Natural killer cell (primary cell): ENCODE results near the gene MOB2. TPM values are rescaled to one million over a fixed set of nuclear protein-coding genes. Genes with fewer than 3 reads are reported as not detected.

ENCODE experiments used
- ATAC-seq, 3 donors: fragments of 150-1000 bp in 2 of 3; fragments of 200-7000 bp in 1 of 3; cut with Tn5 transposase; 1 replicate in 1 of 3; 2 replicates in 2 of 3; pipeline ENCODE4 v1.10.0; 2021; ENCODE audit warnings: mild to moderate bottlenecking in 2 of 3, moderate library complexity in 2 of 3
- DNase-seq, 2 donors: peaks; one replicate each; pipeline versions ENCODE4 v3.0.0 to v3.0.0-alpha.2; 2013 to 2021; ENCODE audit warnings: mixed read lengths in 1 of 2
- H3K27ac ChIP-seq: one replicate; pipeline ENCODE4 v1.5.1; 2013; ENCODE audit warnings: mild to moderate bottlenecking, low read length
- H3K27me3 ChIP-seq: one replicate; pipeline ENCODE4 v1.6.1; 2013; ENCODE audit warnings: low read length; ENCODE audit not compliant: control insufficient read depth, insufficient read depth
- H3K36me3 ChIP-seq: one replicate; pipeline ENCODE4 v1.6.1; 2013; ENCODE audit warnings: low read length; ENCODE audit not compliant: control insufficient read depth, insufficient read depth
- H3K4me1 ChIP-seq: one replicate; pipeline ENCODE4 v1.6.1; 2013; ENCODE audit warnings: low read length; ENCODE audit not compliant: control insufficient read depth, insufficient read depth
- H3K4me3 ChIP-seq: one replicate; pipeline ENCODE4 v1.5.1; 2013; ENCODE audit warnings: low read length
- H3K9me3 ChIP-seq: one replicate; pipeline ENCODE4 v1.6.1; 2013; ENCODE audit warnings: low read length; ENCODE audit not compliant: control insufficient read depth, insufficient read depth
- H3K27ac Mint-ChIP-seq, 2 donors: one replicate each; pipeline ENCODE4 v1.8.0; 2022; ENCODE audit warnings: mild to moderate bottlenecking in 2 of 2, mixed read lengths in 2 of 2, moderate library complexity in 1 of 2
- H3K27me3 Mint-ChIP-seq, 2 donors: one replicate each; pipeline ENCODE4 v1.8.0; 2022; ENCODE audit warnings: low read depth in 2 of 2, mixed read lengths in 2 of 2
- H3K36me3 Mint-ChIP-seq: one replicate; pipeline ENCODE4 v1.8.0; 2022; ENCODE audit warnings: mixed read lengths
- H3K4me1 Mint-ChIP-seq, 2 donors: one replicate each; pipeline ENCODE4 v1.8.0; 2022; ENCODE audit warnings: mixed read lengths in 2 of 2
- H3K4me3 Mint-ChIP-seq: one replicate; pipeline ENCODE4 v1.8.0; 2022; ENCODE audit warnings: mild to moderate bottlenecking, moderate library complexity, mixed read lengths
- H3K9me3 Mint-ChIP-seq, 2 donors: one replicate each; pipeline ENCODE4 v1.8.0; 2022; ENCODE audit warnings: mixed read lengths in 2 of 2
- WGBS: methylation state at CpG from one replicate; pipeline ENCODE4 v1.1.7; 2013; ENCODE audit warnings: missing lambda C conversion rate; ENCODE audit not compliant: insufficient coverage; 5-methylcytosine and 5-hydroxymethylcytosine counted together
- intact Hi-C: fragments of 100-400 bp; cut with micrococcal nuclease; formaldehyde crosslinking; loops from one replicate; pipeline ENCODE4 v1.14.2; 2022
- total RNA-seq, 4 donors: library from RNA; stranded (reverse); fragments of 120-200 nt in 1 of 4; gene quantifications; one replicate each; pipeline versions ENCODE4 v1.2.3 to v1.2.4, GENCODE V29; 2013 to 2022
- TF ChIP-seq, protein P1 (sequence below): fragments of 200-600 bp; IDR thresholded peaks from one replicate; pipeline ENCODE4 v1.8.0; 2022; ENCODE audit warnings: antibody characterized with exemption

The MOB2 gene
- total RNA-seq, 3 donors from 2014 or later (not counting 1 experiment from before 2014, with no cell fraction given): 61.9 to 79.6 (median 78.5) TPM

DNA sequence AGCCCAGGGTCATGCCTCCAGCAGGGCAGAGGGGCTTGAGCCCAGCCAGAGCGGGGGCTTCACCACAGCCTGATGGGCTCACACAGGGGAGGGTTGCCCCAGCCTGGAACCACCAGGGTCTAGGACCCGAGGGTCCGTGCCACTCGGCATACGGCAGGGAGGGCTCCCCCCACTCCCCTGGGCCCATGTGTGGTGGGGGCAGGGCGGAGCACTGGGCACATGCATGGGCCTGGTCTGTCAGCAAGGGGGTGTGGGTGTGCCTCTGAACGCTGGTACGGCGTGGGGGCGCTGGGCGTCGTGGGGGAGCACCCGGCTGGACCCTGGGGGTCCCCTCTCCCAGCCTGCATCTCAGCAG, 29.3 kb downstream of the MOB2 start:
- no peak overlapping the region for H3K4me3 ChIP-seq
- no peak for ATAC-seq
- no peaks in the 10 kb centered on the region for H3K27me3 Mint-ChIP-seq
- no peaks in the 10 kb centered on the region for H3K9me3 ChIP-seq
- H3K27me3 ChIP-seq: no peaks in the 10 kb centered on the region
- H3K4me1 Mint-ChIP-seq: peaks cover 0 to 16% of the 10 kb centered on the region in 2 donors
- TF ChIP-seq, protein P1, sequence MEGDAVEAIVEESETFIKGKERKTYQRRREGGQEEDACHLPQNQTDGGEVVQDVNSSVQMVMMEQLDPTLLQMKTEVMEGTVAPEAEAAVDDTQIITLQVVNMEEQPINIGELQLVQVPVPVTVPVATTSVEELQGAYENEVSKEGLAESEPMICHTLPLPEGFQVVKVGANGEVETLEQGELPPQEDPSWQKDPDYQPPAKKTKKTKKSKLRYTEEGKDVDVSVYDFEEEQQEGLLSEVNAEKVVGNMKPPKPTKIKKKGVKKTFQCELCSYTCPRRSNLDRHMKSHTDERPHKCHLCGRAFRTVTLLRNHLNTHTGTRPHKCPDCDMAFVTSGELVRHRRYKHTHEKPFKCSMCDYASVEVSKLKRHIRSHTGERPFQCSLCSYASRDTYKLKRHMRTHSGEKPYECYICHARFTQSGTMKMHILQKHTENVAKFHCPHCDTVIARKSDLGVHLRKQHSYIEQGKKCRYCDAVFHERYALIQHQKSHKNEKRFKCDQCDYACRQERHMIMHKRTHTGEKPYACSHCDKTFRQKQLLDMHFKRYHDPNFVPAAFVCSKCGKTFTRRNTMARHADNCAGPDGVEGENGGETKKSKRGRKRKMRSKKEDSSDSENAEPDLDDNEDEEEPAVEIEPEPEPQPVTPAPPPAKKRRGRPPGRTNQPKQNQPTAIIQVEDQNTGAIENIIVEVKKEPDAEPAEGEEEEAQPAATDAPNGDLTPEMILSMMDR: no peak
- 90% methylated on average over 13 of the region's 13 CpGs for WGBS
- no peak overlapping the region for H3K27ac Mint-ChIP-seq
- H3K4me3 Mint-ChIP-seq: no peak overlapping the region
- no peaks in the 10 kb centered on the region for H3K36me3 Mint-ChIP-seq
- intact Hi-C loops: no loop called here
- H3K4me1 ChIP-seq: peaks cover 6% of the 10 kb centered on the region
- no peak for DNase-seq
- H3K9me3 Mint-ChIP-seq: no peaks in the 10 kb centered on the region
- H3K36me3 ChIP-seq: no peaks in the 10 kb centered on the region
- H3K27ac ChIP-seq: no peak overlapping the region

DNA sequence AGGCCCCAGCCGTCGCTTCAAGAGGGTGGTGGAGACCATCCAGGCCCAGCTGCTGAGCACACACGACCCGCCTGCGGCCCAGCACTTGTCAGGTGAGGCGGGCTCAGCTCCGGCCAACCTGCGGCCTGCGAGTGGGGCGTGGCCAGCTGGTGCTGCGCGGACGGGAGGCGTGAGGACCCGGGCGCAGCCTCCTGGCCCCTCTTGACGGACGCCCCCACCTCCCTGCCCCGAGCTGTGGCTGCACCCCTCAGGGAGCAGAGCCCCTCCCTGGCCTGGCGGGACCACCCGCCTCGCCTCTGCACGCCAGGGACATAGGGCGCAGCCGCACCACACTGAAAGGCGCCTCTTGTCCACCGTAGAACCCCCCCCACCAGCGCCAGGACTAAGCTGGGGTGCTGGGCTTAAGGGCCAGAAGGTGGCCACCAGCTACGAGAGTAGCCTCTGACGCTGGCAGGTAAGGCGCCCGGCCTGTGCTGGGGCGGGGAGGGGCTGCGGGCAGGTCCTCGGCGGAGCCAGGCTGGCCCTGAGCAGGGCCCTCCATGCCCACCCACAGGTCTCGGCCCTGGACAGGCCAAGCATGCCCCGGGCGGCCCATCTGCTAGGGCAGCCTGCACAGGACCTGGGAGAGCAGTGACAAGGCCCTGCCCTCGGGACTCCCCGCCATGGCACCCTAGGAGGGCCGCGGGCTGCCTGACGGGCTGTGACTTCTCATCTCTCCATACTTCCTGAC, 29.8 kb downstream of the MOB2 start:
- TF ChIP-seq, protein P1: no peak
- H3K4me1 Mint-ChIP-seq: peaks cover 0 to 16% of the 10 kb centered on the region in 2 donors
- ATAC-seq: no peak
- H3K27ac ChIP-seq: no peak overlapping the region
- no peak overlapping the region for H3K4me3 ChIP-seq
- no peaks in the 10 kb centered on the region for H3K27me3 ChIP-seq
- intact Hi-C loops: no loop called here
- H3K36me3 Mint-ChIP-seq: no peaks in the 10 kb centered on the region
- no peaks in the 10 kb centered on the region for H3K36me3 ChIP-seq
- H3K27ac Mint-ChIP-seq: no peak overlapping the region
- WGBS: 94% methylated on average over 44 of the region's 44 CpGs
- peaks cover 6% of the 10 kb centered on the region for H3K4me1 ChIP-seq
- DNase-seq: no peak
- H3K9me3 Mint-ChIP-seq: no peaks in the 10 kb centered on the region
- H3K9me3 ChIP-seq: no peaks in the 10 kb centered on the region
- H3K4me3 Mint-ChIP-seq: no peak overlapping the region
- no peaks in the 10 kb centered on the region for H3K27me3 Mint-ChIP-seq

DNA sequence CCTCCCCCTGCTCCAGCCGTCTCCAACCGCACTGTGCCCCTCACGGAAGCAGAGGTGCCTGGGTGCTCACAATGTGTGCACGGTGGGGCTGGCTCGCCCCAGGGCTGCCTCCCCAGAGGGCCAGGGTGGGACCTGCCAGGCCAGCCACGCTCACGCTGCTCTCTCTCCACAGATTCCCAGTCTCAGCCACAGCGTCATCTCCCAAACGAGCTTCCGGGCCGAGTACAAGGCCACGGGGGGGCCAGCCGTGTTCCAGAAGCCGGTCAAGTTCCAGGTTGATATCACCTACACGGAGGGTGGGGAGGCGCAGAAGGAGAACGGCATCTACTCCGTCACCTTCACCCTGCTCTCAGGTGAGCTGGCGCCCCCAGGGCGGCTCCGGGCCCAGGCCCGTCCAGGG, 30.4 kb downstream of the MOB2 start:
- no peak overlapping the region for H3K27ac Mint-ChIP-seq
- WGBS: 89% methylated on average over 22 of the region's 22 CpGs
- H3K4me1 ChIP-seq: peaks cover 6% of the 10 kb centered on the region
- H3K36me3 ChIP-seq: no peaks in the 10 kb centered on the region
- no peak overlapping the region for H3K4me3 Mint-ChIP-seq
- H3K4me3 ChIP-seq: no peak overlapping the region
- no peak for DNase-seq
- H3K36me3 Mint-ChIP-seq: no peaks in the 10 kb centered on the region
- no peak for ATAC-seq
- H3K9me3 ChIP-seq: no peaks in the 10 kb centered on the region
- H3K27ac ChIP-seq: no peak overlapping the region
- no peaks in the 10 kb centered on the region for H3K27me3 Mint-ChIP-seq
- intact Hi-C loops: no loop called here
- H3K27me3 ChIP-seq: no peaks in the 10 kb centered on the region
- H3K9me3 Mint-ChIP-seq: no peaks in the 10 kb centered on the region
- TF ChIP-seq, protein P1: no peak
- peaks cover 0 to 16% of the 10 kb centered on the region in 2 donors for H3K4me1 Mint-ChIP-seq

DNA sequence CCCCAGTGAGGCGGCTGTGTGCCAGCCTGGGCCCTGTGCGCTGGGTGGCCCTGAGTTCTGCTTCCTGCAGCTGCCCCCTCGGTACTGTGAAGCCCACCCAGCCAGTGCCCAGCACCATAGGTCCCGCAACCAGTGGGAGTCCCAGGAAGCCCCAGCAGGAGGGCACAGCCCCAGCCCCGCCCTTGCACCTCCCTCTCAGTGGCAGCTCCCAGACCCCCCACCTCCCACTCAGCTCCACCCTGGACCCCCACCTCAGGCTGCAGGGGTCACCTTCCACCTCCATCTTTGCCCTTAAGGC, 30.9 kb downstream of the MOB2 start:
- 54% methylated on average over 5 of the region's 5 CpGs for WGBS
- Histone ChIP-seq H3K9me3 (no peaks in the 10 kb centered on the region), H3K36me3 (no peaks in the 10 kb centered on the region), H3K27me3 (no peaks in the 10 kb centered on the region), H3K4me3 (no peak overlapping the region), H3K27ac (no peak overlapping the region), H3K4me1 (peaks cover 6% of the 10 kb centered on the region)
- H3K27ac Mint-ChIP-seq: no peak overlapping the region
- no peaks in the 10 kb centered on the region for H3K27me3 Mint-ChIP-seq
- H3K4me1 Mint-ChIP-seq: peaks cover 0 to 16% of the 10 kb centered on the region in 2 donors
- no peak for ATAC-seq
- H3K9me3 Mint-ChIP-seq: no peaks in the 10 kb centered on the region
- no peaks in the 10 kb centered on the region for H3K36me3 Mint-ChIP-seq
- intact Hi-C loops: no loop called here
- no peak overlapping the region for H3K4me3 Mint-ChIP-seq
- no peak for DNase-seq
- TF ChIP-seq, protein P1: no peak
